HG03175 (cell line): Measurements from ENCODE around the gene KRTAP13-1.

Experiments
- ATAC-seq: cut with Tn5 transposase; IDR thresholded peaks from one replicate; pipeline ENCODE4 v1.9.1; 2021; ENCODE audit warnings: mild to moderate bottlenecking, moderate library complexity; ENCODE audit not compliant: unreplicated experiment

The KRTAP13-1 gene, protein sequence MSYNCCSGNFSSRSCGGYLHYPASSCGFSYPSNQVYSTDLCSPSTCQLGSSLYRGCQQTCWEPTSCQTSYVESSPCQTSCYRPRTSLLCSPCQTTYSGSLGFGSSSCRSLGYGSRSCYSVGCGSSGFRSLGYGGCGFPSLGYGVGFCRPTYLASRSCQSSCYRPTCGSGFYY

DNA sequence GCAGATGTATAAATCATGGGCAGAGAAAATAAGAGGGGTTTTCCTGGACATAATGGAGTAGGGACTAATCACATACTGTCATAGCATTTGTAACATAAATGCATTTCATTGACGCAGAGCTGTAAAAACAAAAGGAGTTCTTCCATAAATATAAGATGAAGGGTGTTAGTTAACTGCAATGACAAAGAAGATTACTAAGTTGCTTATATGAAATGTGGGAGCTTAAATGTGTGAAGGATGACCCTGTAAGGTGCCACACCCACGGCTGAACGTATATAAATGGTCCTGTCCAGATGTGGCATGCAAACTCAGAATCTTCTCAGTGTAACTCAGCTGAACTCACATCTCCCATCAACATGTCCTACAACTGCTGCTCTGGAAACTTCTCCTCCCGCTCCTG, at the start of gene KRTAP13-1:
KRTAP13-1 (plus strand) TSS at position 301 of the 400 bp plus-strand sequence; CDS start at position 357, 56 bp downstream.
- ATAC-seq: no peak

DNA sequence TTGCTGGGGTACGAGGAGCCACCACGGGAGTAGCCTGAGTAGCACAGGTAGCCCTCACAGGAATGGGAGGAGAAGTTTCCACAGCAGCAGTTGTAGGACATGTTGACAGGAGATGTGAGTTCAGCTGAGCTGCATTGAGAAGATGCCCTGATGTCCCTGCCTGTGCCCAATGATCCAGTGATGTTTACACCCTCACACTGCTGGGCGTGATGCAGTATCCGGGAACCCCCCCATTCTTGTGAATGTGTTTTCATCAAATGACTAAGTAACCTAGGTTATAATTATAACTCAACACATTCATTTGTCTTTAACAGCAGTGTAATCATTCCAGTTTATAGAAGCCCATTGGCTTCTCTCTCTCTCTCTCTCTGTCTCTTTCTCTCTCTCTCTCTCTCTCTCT, 47.3 kb upstream of the KRTAP13-1 start, which contains the start of gene KRTAP23-1:
KRTAP23-1 (minus strand) TSS at position 101 of the 400 bp plus-strand sequence; CDS start at position 101, 0 bp downstream.
- ATAC-seq: no peak

DNA sequence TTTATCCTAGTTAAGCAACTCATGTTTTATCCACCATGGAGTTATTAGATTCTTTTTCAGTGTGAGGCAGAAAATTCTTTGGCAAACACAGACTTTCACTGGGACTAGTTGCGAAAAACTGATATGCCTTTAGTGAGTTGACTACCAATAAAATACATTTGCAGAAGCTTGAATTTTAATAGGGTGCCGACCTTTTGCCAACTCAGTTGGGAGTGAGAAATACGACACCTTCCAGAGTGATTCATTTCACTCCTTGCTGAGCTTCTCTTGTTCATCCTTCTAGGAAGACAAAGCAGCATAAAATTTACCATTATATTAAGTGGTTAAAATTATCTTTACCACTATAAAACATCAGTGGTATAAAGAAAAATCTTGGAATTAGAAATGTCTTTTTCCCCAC, 46.3 kb upstream of the KRTAP13-1 start:
- ATAC-seq: no peak

DNA sequence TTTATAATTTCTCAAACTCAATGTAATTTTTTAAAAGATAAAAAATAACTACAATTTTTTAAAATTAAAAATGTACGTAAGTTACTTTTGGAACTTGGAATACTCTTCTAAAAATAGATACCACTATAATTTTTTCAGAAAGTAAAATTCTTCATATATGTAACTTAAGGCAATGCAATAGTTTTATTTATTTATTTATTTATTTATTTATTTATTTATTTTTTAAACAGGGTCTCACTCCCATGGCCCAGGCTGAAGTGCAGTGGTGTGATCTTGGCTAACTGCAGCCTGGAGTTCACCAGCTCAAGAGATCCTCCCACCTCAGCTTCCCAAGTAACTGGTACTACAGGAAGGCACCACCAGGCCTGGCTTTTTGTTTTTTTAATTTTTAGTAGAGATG, 44.3 kb upstream of the KRTAP13-1 start:
- no peak for ATAC-seq

DNA sequence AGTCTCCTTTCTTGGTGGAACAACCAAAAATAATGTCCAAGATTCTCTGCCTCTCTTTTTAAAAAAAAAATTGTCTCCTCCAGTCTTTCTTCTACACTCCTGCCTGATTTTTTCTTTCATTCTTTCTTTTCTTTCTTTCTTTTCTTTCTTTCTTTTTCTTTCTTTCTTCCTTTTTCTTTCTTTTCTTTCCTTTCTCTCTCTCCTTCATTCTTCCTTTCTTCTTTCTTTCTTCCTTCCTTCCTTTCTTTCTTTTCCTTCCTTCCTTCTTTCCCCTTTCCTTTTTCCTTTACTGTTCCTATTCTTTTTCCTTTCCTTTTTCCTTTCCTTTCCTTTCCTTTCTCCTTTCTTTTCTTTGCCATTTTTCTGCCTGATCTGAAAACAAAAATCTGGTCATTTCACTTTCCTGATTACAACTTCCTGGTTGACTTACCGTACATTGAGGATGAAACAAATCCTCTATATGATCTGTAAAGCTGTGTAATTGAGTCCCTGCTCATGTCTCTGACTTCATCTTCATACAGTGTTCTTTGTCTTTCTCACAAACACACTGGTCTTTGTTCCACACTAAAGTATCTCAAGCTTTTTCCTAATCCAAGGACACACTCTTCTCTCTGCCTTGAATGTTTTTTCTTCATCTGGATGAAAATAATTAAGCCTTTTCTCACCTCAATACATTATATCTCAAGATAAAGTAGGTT, 41.4 kb upstream of the KRTAP13-1 start:
- no peak for ATAC-seq

DNA sequence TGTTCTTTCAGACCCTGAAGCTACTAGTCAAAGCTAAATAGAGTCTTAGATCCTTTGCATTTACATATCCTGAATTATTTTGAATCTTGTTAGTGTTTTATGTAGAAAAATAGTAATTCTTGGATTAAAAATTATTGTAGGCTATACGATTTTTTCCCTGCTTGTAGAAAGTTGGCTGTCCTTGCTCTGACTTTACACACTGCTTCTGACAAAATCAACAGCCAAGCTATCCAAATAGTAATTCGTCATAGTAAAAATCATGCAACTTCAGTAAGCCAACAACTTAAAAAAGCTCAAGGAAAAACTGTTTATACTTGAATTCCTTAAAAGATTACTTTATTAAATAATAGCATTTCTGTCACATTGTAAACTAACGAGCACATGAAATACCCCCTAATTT, 39.9 kb upstream of the KRTAP13-1 start:
- ATAC-seq: no peak

DNA sequence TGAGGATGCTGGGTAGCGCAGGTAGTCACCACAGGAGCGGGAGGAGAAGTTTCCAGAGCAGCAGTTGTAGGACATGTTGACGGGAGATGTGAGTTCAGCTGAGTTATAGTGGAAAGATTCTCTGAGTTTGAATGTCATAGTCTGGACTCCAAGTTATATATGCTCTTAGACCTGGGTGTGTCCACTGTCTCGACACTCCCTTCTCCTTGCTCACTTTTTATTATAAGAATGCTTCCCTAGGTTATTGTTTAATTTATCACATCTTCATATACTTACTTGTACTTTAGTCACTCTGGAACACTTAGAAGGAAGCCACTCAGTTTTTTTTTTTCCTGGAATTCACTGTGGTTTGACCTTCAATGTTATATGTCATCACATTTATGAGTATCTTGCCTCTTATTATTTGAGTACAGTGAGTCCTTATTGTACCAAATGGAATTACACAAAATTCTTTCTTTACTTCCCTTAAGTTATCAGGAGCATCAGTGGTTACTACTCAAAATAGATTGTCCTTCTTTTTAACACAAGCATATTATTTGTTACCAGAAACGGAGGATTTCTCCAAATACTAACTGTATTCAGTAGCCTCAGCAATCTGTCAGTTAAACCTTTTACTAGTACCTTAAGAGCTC, 23.6 kb upstream of the KRTAP13-1 start, which contains the start of gene KRTAP13-2:
KRTAP13-2 (minus strand) TSS at position 133 of the 632 bp plus-strand sequence; CDS start at position 75, 58 bp downstream.
- no peak for ATAC-seq

DNA sequence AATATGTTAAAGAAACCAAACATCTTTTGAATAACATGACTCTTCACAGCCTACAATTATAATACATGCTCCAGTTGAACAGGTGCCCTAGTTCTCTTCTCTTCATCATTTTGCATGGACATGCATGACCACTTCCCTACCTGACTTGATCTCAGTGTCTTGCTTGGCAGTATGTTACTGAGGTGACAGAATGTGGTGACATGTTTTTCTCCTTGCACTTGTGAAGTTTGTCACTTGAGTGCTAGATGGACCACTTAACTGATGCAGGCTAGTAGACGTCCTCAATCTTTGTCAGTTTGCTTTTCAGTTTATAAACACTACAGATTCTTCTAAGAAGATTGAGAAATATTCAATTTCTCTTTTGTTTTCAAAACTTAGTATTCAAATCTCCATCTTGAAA, 13.6 kb upstream of the KRTAP13-1 start:
- ATAC-seq: no peak

DNA sequence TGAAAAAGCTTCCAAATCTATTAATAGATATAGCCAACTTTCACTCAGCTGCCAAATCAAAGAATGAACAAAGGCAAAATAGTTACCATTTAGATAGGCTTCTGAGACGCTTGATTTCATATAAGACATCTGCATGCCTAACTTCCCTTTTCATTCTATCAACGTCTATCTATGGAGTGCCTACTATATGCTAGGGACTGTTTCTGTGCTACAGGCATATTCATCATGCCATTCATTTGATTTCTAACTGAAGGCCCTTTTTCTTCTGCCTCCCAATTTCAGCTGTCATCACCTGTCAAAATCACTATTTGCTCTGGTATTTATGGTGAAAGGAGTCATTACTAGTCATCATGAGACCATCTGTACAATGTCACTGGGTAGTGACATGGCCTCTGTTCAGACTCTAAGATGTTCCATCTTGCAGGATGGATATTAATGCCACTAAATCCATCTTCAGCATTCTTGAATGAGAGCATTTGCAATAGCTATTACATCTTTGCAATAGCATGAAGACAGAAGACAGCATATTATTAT, 4.3 kb upstream of the KRTAP13-1 start:
- ATAC-seq: no peak

DNA sequence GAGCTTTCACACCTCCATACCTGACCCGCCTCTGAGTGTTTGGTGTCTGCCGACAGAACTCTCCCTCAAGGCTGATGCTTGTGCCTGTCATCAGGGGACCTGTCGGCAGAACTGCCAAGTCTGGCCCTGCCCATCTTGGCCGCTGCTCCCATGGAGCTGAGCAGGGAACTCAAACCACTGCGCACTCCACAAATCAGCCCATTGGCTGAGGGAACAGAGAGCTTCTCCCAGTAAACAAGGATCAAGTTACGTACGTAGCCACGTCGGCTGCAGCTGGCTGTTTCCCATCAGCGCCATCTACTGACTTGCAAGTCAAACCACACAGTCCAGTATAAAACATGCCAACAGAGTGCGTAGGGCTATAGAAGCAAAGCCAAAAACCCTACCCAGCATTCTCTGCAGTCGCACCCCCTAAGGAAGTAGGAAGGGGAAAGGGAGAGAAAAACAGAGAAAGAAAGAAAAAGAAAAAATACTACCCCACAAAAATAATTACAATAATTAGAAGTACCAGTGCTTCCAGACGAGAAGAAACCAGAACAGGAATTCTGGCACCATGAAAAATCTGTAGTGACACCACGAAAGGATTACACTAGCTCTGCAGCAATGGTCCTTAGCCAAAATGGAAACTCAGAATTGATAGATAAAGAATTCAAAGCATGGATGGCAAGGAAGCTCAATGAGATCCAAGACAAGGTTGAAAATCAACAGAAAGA, 13.1 kb downstream of the KRTAP13-1 start:
- no peak for ATAC-seq

DNA sequence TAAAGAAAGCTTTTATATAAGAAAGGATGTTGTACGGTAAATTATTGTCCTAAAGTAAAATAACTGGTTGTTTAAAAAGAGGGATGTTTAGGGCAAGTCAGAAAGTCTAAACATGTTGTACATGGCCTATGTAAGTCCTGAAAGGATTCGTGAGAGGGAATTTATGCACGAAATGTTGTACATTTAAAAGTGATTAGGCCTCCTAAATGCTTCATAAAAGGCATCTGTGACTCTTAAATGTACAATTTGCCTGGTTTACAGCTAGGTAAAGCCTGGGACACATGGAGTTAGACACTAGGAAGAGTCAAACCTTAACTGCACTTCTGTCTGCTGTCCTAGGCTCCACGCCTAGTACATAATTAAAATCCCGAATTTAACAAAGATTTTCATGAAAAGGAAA, 20.2 kb downstream of the KRTAP13-1 start:
- no peak for ATAC-seq

DNA sequence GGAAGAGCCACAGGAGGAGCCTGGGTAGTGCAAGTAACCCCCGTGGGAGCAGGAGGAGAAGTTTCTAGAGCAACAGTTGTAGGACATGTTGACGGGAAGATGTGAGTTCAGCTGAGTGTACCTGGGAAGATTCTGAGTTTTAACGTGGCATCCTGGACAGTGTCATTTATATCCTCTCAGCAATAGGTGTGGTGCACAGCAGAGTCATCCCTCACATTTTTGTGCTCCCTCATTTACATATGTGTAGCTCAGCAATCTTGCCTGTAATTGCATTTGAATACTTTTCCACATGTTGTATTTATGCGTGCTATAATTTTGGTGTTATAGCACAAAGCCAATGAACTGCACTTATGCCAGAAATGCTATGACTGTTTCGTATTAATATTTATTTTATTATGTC, 30.0 kb downstream of the KRTAP13-1 start, which contains the start of gene KRTAP13-3:
KRTAP13-3 (minus strand) TSS at position 101 of the 400 bp plus-strand sequence; CDS start at position 87, 14 bp downstream.
- no peak for ATAC-seq

DNA sequence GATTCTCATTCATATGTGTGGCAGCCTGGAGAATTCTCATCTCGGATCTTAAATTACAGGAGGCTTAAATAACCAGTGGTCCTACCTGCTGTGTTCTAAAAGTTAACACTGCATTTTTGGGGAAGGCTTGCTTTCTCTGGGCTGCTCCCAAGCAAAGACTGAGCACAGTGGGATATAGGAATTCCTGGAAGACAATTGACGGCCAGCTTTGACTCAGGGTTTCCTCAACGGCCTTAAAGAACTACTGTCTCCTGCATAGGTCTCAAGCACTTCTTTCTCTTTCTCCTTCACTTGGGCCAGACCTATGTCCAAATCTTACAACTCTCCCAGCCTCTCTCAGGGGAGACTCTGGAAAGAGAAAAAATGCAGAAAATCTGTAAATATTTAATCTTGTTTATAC, 30.9 kb downstream of the KRTAP13-1 start:
- no peak for ATAC-seq

DNA sequence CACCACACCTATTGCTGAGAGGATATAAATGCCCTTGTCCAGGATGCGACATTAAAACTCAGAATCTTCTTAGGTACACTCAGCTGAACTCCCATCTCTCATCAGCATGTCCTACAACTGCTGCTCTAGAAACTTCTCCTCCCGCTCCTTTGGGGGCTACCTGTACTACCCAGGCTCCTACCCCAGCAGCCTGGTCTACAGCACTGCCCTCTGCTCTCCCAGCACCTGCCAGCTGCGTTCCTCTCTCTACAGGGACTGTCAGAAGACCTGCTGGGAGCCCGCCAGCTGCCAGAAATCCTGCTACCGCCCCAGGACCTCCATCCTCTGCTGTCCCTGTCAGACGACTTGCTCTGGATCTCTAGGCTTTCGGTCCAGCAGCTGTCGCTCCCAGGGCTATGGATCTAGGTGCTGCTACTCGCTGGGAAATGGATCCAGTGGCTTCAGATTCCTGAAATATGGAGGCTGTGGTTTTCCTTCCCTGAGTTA, 34.4 kb downstream of the KRTAP13-1 start, which contains the start of gene KRTAP13-4:
KRTAP13-4 (plus strand) TSS at position 51 of the 486 bp plus-strand sequence; CDS start at position 107, 56 bp downstream.
- ATAC-seq: no peak

DNA sequence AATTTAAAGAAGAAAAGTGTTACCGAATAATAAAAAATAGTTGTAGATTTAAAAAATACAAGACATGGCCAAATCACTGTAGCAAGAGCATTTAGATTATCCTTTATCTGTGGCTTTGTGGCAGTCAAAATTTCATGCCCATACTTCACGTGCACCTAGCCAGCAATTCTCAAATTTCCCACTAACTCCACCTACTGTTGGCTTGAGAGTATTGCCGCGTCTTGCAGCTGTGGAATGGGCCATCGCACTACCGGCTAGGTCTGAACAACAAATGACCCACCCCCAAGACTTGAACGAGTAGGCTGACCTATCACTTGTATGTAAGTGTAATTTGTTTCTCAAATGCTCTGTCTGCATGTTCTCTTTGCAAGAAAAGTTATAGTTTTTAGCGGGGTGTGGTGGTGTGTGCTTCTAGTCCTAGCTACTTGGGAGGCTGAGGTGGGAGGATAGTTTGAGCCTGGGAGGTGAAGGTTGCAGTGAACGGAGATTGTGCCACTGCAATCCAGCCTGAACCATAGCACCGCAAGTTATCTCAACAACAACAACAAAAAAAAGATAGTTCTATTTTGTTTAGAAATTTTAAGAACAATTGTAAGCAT, 38.3 kb downstream of the KRTAP13-1 start:
- ATAC-seq: no peak

DNA sequence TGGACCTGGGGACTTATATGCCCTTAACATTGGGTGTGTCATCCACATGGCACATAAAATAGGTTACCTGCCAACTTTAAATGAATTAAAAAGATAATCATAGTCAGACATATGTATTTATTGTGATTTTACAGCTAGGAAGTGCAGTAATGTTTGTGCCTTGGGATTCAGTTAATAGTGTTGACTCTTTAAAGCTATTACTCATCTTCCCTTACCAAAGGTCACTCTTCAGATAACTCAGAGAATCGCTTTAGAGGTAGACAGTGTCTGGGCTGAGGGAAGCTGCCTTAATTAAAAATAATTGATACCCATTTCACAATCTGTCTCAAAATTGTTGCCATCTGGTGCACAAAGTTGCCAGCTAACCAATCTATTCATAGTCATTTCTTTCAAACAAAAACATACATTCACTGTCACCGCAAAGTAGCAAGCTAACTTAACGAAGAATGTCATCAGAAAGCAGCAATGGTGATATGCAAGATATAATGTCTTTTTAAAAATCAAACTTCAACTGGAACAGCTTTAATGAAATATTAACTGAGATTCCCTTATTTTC, 41.3 kb downstream of the KRTAP13-1 start:
- ATAC-seq: no peak

DNA sequence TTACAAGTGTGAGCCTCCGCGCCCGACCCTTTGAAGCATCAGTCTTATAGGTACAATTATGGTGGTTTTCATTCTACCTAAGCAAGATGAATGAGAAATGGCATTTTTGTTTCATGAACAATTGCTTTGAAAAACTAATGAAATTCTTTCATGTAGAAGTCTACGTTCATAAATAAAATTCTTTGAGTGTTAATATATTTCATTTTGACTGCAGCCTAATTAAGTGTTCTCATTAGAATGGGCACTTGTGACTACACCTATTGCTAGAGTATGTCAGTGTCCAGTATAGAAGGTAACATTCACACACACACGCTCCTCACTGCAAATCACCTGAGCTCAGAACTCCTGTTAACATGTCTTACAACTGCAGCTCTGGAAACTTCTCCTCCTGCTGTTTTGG, 44.1 kb downstream of the KRTAP13-1 start, which contains the start of gene KRTAP15-1:
KRTAP15-1 (plus strand) TSS at position 301 of the 400 bp plus-strand sequence; CDS start at position 354, 53 bp downstream.
- ATAC-seq: no peak

DNA sequence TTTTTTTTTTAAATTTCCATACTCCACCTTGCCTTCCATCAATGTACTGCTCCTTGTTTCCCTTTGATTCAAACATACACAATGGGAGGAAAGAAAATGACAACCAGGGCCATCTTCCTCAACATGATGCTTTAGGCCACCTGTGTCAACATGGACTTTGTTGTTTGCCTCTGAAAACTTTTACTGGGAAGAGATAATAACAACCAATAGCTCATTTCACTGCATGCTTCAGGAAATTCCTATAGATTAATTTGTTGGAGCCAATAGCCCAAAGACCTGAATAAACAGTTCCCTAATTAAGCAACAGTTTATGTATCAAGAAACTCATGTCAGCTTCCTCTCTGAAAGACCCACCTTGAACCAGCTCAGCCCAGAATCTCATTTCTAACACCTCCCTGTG, 47.4 kb downstream of the KRTAP13-1 start:
- ATAC-seq: no peak

DNA sequence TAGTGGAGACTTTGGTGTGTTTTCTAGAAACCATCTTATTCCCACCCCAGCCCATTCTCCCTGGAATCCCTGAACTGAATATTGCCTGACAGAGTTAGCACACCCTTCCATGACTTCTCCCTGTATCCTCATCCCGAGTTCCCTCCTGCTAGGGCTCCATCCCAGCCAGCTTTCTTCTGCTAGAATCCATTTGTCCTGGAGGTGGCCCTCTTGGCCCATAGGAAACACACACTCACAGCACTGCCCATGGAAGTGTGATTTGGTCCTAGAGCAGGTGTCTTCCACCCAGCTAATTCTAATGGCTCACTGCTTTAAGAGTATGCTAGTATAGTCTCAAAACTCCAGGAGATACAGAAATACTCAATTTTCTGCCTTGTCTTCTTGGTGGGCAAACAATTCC, 48.4 kb downstream of the KRTAP13-1 start:
- no peak for ATAC-seq
